ENCODE results near the gene FOXQ1.

- TF ChIP-seq EZH2 (IDR thresholded peaks at IDR 0.05) (no peak), EZH2phosphoT487 (IDR thresholded peaks at IDR 0.05) (no peak), CTCF (IDR thresholded peaks at IDR 0.05) (no peak)
Measured at GRCh38 chr6:1271071-1271763, 40.7 kb upstream of the FOXQ1 start.
